Bone marrow (tissue), 2 donors: ENCODE measurements around the gene NPAS2.

ENCODE experiments used
- DNase-seq, 2 donors: peaks; one replicate each; lab custom pipeline; 2025; lab: John Stamatoyannopoulos, UW

NPAS2 gene

GRCh38 chr2:100855084-100855483 is 35.1 kb downstream of the NPAS2 start:
- no peak for DNase-seq

- DNase-seq: no peak
Measured at GRCh38 chr2:100855606-100856005, 35.7 kb downstream of the NPAS2 start.

- DNase-seq: no peak
Measured at GRCh38 chr2:100856732-100857131, 36.8 kb downstream of the NPAS2 start.

DNA sequence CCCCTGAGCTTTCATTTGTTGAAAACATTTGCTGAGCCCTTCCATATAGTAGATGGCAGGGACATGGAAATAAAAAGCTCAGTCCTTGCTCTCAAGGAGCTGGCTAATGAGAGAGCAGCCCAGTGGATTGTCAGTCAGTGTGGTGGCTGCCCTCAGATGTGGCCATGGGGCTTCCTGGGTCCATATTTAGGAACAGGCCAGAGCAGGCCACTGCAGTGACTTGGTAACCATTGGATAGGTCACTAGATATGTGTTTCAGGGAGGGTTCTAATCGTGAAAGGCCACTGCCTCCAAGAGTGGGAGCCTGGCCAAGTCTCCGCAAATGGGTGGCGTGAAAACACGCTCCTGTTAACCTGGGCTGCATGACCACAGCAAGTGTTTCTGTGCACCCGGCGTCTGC is 37.4 kb downstream of the NPAS2 start:
- DNase-seq: no peak

- DNase-seq: no peak
Measured at GRCh38 chr2:100857915-100858314, 38.0 kb downstream of the NPAS2 start.

DNA sequence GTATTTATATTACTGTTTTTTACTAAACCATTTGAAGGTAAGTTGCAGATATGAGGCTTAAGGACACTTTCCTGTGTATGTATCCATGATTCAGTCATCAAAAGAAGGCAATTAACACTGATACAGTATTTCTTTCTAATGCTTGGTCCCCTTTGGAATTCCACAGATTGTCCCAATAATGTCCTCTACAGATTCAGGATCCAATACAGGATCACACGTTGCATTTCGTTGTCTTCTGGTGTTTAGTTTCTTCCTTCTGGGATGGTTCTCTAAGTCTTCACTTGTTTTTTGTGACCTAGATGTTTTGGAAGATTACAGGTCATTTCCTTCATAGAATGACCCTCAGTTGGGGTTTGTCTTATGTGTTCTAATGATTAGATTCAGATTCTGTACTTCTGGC is 40.0 kb downstream of the NPAS2 start:
- DNase-seq: no peak

- no peak for DNase-seq
Measured at GRCh38 chr2:100861340-100861739, 41.4 kb downstream of the NPAS2 start.

- DNase-seq: no peak
Measured at GRCh38 chr2:100862081-100862480, 42.1 kb downstream of the NPAS2 start.

- DNase-seq: no peak
Measured at GRCh38 chr2:100865816-100866460, 46.0 kb downstream of the NPAS2 start.

GRCh38 chr2:100868083-100868482 is 48.1 kb downstream of the NPAS2 start:
- DNase-seq: no peak

DNA sequence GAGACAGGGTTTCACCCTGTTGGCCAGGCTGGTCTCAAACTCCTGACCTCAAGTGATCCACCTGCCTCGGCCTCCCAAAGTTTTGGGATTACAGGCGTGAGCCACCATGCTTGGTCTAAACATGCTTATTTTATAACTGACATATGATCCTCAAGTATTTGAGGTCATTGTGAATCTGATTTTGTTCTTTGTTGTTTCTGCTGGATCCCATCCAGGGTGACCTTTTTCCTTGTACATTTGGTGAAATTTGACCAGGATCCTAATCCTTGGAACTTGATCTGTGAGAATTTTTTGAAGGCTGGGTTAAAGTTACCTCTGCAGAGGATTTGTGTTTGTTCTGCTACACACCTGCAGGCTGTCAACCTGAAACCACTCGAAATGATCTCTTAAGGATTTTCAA is 49.2 kb downstream of the NPAS2 start:
- DNase-seq: no peak

DNA sequence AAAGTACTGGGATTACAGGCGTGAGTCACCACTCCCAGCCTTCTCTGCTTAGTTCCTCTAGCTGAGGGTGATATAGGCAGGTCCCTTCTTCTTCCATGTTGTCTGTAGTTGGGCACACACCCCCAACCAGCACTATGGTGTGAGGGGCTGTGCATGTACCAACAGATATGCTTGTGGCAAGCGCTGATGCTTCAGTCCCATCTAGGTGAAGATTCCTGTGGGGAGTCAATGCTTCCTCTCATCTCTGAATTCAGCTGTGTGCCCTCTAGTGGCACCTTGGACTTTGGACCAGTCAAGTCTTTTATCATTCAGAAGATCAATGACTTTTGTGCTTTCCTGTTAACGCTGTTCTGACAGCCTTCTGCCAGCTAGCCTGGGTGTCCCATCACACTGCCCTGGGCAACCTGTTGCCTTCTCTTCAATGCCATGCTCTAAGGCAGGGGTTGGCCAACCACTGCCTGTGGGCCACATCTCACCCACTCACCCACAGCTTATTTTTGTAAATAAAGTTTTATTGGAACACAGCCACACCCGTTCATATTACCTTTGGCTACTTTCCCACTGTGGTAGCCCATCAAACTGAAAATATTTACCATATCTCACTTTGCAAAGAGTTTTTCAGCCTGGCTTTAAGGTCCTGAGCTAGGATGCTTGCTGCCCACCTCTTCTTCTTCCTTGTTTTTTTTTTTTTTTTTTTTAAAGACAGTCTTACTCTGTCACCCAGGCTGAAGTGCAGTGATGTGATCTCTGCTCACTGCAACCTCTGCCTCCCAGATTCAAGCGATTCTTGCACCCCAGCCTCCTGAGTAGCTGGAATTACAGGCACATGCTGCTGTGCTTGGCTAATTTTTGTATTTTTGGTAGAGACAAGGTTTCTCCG is 51.0 kb downstream of the NPAS2 start:
- no peak for DNase-seq

DNA sequence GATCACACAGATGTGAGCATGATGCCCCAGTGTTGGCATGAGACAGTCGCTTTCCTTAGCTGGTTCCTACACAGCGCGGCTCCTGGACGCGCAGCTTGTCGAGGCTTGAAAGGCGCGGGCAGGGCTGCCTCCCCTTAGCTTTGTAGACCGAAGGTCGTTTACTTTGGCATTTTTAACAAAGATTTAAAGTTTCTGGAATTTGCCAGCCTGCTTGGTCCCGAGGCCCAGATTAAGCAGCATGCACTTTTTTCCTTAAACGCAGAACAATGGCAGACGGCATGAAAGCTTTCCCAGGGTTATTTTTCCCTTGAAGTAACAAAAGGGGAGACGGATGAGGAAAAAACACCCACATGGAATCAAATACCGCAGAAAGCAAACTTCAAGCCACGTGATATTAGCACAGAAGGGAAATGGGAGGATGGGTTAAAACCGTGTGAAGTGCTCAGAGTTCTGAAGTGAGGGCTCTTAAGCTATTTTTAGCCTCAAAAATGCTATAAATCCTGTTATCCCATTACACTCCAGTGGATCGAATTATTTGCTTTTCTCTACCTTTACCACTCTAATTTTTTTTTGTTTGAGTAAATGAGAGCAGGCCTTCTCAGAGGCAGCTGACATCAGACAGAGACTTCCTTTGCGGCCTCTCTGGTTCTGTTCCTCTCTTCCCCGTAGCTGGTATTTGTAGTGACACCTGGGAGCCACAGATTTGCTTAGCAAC is 55.7 kb downstream of the NPAS2 start:
- DNase-seq: no peak

DNA sequence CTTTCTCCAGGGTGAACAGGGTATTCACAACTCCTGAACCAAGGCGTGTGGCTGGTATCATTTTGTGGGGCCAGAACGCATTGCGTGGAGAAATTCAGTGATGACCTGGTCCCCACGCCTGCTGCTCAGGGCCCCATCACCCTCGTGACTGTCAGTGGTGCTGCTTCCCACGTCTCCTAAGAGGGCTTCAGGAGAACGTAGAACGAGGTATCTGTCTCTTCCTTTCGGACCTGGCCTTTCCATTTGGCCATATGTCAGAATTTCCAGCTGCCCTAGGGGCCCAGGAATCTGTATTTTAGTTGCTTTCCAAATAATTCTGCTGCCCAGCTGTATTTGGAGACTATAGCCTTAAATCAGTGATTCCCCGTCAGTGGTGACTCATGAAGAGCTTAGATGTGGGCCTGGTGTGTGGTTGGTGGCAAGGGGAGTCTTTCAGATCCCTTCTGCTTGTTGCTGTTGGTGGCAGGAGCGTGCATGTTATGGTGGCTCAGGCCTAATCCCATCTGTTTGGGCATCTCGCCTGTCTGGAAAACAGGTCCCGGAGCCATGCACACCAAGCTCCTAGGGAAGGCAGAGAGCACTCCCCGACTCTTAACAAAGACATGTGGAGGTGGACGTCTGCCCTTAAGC is 56.4 kb downstream of the NPAS2 start:
- no peak for DNase-seq

GRCh38 chr2:100877555-100877954 is 57.6 kb downstream of the NPAS2 start:
- no peak for DNase-seq

DNA sequence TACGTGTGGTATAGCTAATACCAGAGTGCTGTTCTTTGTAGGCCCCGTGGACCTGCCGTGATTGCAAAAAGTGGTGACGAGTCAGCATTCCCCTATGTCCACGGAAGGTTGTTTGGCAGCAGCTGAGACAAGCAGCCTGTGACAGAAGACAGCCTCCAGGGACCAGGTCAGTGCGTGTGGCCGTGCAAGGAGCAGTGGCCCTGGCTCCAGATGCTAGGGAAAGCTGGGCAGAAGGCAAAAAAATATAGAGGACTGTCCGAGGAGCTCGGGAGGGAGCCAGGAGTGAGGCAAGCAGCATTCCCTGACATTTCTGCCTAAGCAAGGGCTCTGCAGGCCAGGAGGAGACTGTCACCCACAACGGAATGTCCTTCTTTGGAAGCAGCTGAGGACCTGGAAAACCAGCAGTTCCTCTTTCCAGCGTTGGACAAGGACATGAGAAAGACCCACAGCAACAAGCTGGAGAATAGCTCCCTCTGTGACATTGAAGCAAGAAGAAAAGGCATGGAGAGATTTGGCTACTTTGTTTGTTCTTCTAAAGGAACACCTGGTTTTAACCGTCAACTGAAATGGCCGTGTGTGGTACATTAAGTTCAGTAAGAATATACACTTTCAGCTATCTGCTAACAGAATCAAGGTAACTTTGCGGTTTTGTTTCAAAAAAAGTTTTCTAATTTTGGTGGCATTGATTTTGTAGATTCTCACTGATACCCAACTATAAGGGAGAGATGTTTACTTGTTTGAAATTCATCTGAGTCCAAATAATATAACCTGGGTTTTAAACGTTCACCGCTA is 58.3 kb downstream of the NPAS2 start:
- DNase-seq: no peak

DNA sequence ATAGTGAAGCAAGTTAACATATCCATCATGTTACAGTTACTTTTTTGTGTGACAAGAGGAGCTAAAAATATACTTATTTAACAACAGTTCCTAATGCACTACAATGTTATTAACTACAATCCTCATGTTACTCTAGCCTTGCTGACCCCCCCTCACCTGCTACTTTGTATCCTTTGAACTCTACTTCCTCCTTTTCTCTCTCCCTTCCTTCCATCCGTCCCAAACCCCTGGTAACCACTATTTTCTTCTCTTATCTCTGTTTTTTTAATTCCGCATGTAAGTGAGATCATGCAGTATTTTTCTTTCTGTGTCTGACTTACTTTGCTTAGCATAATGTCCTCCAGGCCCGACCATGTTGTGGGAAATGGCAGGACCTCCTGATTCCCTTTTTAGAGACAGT is 59.4 kb downstream of the NPAS2 start:
- DNase-seq: no peak

DNA sequence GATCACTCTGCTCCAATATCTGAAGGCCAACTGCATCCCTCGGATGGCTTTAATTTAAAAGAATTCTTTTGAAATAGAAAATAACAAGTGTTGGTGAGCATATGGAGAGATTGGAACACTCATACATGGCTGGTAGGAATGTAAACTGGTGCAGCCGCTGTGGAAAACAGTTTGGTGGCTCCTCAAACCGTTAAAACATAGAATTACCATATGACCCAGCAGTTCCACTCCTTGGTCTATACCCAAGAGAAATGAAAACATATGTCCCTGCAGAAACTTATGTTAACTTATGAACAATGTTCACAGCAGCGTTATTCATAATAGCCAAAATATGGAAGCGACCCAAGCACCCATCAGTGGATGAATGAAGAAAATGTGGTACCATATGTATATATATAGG is 60.1 kb downstream of the NPAS2 start:
- DNase-seq: no peak

- no peak for DNase-seq
Measured at GRCh38 chr2:100880730-100881129, 60.8 kb downstream of the NPAS2 start.

GRCh38 chr2:100882645-100883613 is 63.0 kb downstream of the NPAS2 start:
- no peak for DNase-seq
